ENCODE data around the gene PRICKLE4. TPM values are rescaled to one million over a fixed set of nuclear protein-coding genes. Genes with fewer than 3 reads are reported as not detected.

The PRICKLE4 gene
- total RNA-seq, 2 experiments from 2014 or later: 1.8 to 2.6 TPM

GRCh38 chr6:41771058-41771983 is 9.3 kb upstream of the PRICKLE4 start:
- ChIA-PET CTCF (ENCODE audit: unreplicated experiment) (no interaction called here), POLR2A (no interaction called here)
- no peaks in the 10 kb centered on the region for H3K9me3 ChIP-seq (ENCODE audit: low read length)
- H3K27ac ChIP-seq (ENCODE audit: low read depth, low read length, poor library complexity, severe bottlenecking): no peak overlapping the region
- H3K4me3 ChIP-seq (ENCODE audit: low read depth, low read length, poor library complexity, severe bottlenecking): no peak overlapping the region
- H3K79me2 ChIP-seq (ENCODE audit: insufficient read depth, low read depth, low read length): no peaks in the 10 kb centered on the region
- no peak for TF ChIP-seq EZH2phosphoT487 (IDR thresholded peaks at IDR 0.05; ENCODE audit: borderline replicate concordance, low read depth, low read length)
- TF ChIP-seq, protein P1, sequence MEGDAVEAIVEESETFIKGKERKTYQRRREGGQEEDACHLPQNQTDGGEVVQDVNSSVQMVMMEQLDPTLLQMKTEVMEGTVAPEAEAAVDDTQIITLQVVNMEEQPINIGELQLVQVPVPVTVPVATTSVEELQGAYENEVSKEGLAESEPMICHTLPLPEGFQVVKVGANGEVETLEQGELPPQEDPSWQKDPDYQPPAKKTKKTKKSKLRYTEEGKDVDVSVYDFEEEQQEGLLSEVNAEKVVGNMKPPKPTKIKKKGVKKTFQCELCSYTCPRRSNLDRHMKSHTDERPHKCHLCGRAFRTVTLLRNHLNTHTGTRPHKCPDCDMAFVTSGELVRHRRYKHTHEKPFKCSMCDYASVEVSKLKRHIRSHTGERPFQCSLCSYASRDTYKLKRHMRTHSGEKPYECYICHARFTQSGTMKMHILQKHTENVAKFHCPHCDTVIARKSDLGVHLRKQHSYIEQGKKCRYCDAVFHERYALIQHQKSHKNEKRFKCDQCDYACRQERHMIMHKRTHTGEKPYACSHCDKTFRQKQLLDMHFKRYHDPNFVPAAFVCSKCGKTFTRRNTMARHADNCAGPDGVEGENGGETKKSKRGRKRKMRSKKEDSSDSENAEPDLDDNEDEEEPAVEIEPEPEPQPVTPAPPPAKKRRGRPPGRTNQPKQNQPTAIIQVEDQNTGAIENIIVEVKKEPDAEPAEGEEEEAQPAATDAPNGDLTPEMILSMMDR (conservative IDR thresholded peaks at IDR 0.05; ENCODE audit: low read length): no peak
- H4K20me1 ChIP-seq (ENCODE audit: insufficient read depth, low read length): no peaks in the 10 kb centered on the region
- H3K36me3 ChIP-seq (ENCODE audit: insufficient read depth, low read length): peaks cover 40% of the 10 kb centered on the region
- no peak for DNase-seq (ENCODE audit: low spot score)
- no peak overlapping the region for H2AFZ ChIP-seq (ENCODE audit: low read length)
- no peaks in the 10 kb centered on the region for H3K9me2 ChIP-seq (ENCODE audit: insufficient read depth, low read length)
- H3K4me2 ChIP-seq (ENCODE audit: low read length): no peak overlapping the region
- peaks cover 7% of the 10 kb centered on the region for H3K4me1 ChIP-seq (ENCODE audit: insufficient read depth, low read length, poor library complexity, severe bottlenecking)
- intact Hi-C loops (cut with micrococcal nuclease; ENCODE audit: unreplicated experiment): no loop called here
- no TSS peak for BruUV-seq (replicated peaks)

- Histone ChIP-seq H3K9me2 (ENCODE audit: insufficient read depth, low read length) (no peaks in the 10 kb centered on the region), H3K79me2 (ENCODE audit: insufficient read depth, low read depth, low read length) (no peaks in the 10 kb centered on the region; the same call in 1 of the 2 replicates), H3K9me3 (ENCODE audit: low read length) (no peaks in the 10 kb centered on the region), H4K20me1 (ENCODE audit: insufficient read depth, low read length) (no peaks in the 10 kb centered on the region), H3K36me3 (ENCODE audit: insufficient read depth, low read length) (peaks cover 40% of the 10 kb centered on the region), H3K4me1 (ENCODE audit: insufficient read depth, low read length, poor library complexity, severe bottlenecking) (peaks cover 5% of the 10 kb centered on the region), H2AFZ (ENCODE audit: low read length) (no peak overlapping the region), H3K4me2 (ENCODE audit: low read length) (no peak overlapping the region), H3K27ac (ENCODE audit: low read depth, low read length, poor library complexity, severe bottlenecking) (no peak overlapping the region), H3K4me3 (ENCODE audit: low read depth, low read length, poor library complexity, severe bottlenecking) (no peak overlapping the region)
- ChIA-PET POLR2A (no interaction called here), CTCF (ENCODE audit: unreplicated experiment) (interaction anchor here (0.7 kb wide), 1 partner anchor 57 kb away, joined by 4 read pairs; no protein-coding TSS in a partner anchor)
- no TSS peak for BruUV-seq (replicated peaks)
- TF ChIP-seq EZH2phosphoT487 (IDR thresholded peaks at IDR 0.05; ENCODE audit: borderline replicate concordance, low read depth, low read length): no peak
- TF ChIP-seq, protein P1 (conservative IDR thresholded peaks at IDR 0.05; ENCODE audit: low read length): no peak
- no peak for DNase-seq (ENCODE audit: low spot score)
- intact Hi-C loops (cut with micrococcal nuclease; ENCODE audit: unreplicated experiment): loop anchor here (5.0 kb wide), 2 partner anchors 68 to 93 kb away; no protein-coding TSS in a partner anchor
Measured at GRCh38 chr6:41774841-41775240, 5.7 kb upstream of the PRICKLE4 start.

Data from OCI-LY7 (cell line).